GM19025 (cell line): Measurements from ENCODE around the gene KCNK1.
"Not testable (repeated sequence)": the region's sequence is repeated elsewhere in the genome, so short reads cannot be mapped to it uniquely, and the experiment has no call there.

Source experiments
- ATAC-seq: cut with Tn5 transposase; IDR thresholded peaks from one replicate; pipeline ENCODE4 v1.9.1; 2021; ENCODE audit warnings: mild to moderate bottlenecking, low read depth, moderate library complexity; ENCODE audit not compliant: unreplicated experiment

The KCNK1 gene

DNA sequence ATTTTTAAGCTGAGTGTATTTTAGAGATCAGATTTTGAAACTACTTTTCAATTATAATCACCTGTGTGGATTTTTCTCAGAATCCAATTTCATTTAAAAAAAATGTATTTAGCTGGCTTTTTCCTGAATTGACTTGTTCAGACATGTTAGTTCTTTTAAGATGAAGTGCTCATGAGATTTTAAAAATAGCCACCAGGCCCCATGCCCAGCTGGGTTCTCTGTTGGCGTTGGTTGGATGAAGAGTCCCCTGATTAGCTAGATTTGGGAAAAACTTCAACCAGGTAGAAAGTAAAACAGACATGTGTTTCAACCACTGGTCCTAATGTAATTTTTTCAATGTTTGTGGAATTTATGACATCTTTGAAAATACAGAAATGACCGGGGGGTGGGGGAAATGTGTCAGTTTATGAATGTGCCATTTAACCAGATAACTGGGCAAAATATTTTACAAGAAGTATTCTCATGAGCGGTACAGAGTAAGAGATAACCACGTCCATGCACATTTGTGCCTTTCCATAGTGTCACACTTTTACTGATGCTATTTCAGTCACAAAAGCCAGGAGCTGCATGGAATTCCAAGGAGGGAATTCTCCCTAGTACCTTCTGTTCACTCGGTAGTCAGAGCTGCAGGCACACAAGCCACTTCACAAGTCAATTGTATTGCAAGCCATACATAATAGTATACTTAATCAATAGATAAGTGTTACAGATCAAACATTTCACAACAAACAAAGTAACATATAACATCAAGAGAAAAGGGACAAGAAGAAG lies 51.1 kb downstream of the KCNK1 start:
- no peak for ATAC-seq

DNA sequence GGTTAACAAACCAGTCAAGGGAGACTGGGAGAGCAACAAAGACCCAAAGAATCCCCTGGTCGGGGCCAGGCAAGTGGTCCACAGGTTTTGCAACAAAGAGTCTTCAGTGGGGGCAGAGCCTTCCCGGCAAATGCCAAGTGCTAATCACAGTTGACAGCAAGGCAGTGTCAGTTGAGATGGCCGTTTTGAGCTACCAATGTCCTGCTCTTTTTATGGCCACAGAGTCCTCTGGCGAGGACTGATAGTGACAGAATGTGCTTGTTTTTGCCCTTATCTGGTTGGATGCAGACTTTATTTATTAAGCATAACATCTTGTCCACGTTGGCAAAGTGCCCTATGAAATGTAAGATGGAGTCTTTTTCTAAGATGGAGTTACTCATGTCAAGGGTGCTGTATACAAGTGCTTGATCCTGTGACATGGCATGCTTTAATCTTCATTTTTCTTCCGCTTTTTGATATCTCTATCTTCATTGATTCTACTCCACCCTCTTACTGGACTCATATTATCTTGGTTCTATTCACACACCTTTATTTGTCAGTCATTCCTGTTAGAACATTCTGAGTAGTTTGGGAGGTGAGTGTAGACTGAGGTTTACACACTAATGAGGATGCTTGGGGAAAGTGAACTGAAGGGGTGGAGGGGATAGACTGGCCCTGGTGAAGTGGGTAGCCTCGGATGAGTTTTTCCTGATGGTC lies 51.8 kb downstream of the KCNK1 start:
- no peak for ATAC-seq

DNA sequence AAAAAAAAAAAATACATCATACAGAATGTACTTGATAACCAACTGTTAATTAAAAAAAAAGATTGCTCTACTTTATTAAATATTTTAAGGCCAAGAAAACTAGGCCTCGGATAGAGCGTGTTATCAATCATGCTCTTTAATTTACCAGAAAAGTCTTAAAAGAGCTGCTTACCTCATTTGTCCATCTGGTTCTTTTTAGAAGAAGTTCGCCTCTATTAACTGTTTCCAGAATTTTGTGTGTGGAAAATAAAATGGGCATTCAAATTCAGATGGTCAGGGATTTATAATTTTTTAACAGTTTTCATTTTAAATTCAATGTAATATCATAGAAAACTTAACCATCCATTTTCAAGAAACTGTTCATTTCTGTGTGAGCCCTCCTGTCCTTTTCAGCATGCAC lies 53.8 kb downstream of the KCNK1 start:
- no peak for ATAC-seq

DNA sequence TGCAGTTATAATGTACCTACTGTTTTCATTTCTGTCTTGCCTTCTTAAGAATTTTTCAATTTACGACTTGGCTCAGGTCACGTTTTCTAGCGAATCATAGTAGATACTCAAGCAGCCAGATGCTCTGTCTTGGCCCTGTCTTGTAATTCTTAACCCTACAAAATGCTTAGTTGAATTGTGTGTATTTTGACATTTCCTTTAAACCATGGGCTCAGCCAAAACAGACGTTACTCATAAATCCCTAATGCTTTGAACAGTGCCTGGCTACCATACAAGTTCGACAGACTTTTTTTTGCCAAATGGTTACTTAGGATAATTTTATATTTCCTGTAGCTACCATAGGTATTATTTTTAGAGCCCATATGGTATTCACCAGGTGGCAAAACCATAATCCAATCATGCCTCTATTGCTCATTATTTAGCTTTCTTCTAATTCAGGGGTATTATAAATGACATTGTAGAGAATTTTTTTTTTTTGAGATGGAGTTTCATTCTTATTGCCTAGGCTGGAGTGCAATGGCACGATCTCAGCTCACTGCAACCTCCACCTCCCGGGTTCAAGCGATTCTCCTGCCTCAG lies 54.3 kb downstream of the KCNK1 start:
- ATAC-seq = no peak

DNA sequence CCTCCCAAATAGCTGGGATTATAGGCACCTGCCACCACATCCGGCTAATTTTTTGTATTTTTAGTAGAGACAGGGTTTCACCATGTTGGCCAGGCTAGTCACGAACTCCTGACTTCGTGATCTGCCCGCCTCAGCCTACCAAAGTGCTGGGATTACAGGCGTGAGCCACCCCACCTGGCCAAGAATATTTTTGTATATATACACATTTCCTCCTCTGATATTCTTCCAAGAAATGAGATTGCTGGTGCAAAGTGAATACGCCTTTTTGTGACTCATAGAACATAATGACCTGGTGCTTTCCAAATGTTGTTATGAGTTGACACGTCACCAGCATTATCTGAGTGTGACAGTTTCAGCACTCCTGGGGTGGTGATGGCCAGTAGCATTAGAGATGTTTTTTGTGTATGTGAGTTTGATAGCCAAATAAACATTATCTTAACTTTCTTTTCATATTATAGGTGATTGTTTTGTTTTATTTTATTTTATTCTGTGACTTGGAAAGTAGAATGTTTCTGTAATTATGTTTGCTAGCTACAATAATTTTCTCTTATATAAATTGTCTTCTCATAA lies 54.9 kb downstream of the KCNK1 start:
- ATAC-seq = peak; percentile 37

DNA sequence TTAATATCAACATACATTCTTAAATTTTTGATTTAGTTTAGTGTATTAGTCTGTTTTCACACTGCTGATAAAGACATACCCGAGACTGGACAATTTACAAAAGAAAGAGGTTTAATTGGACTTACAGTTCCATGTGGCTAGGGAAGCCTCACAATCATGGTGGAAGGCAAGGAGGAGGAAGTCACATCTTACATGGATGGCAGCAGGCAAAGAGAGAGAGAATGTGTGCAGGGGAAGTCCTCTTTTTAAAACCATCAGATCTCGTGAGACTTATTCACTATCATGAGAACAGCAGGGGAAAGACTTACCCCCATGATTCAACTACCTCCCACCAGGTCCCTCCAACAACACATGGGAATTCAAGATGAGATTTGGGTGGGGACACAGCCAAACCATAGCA lies 56.5 kb downstream of the KCNK1 start:
- ATAC-seq = not testable (repeated sequence)

DNA sequence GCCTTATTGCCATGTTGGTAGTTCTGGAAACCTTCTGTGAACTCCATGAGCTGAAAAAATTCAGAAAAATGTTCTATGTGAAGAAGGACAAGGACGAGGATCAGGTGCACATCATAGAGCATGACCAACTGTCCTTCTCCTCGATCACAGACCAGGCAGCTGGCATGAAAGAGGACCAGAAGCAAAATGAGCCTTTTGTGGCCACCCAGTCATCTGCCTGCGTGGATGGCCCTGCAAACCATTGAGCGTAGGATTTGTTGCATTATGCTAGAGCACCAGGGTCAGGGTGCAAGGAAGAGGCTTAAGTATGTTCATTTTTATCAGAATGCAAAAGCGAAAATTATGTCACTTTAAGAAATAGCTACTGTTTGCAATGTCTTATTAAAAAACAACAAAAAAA lies 57.4 kb downstream of the KCNK1 start:
- no peak for ATAC-seq

DNA sequence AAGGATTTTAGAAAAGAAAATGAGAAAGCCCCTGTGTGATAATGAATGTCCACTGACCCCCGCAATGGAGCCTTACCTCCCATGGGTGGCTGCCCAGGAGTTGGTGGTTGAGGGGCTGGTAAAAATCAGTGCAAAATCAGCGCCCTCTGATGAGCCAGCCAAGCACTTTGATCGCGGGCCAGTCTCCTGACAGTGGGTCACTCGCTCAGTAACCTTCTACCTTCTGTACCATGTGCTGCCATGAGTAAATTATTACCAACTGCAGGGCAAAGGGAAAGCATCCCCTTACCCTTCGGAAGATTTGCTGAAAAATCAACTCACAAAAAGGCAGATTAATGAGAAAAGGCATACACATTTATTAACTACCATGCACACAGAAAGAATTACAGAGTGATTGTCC lies 58.8 kb downstream of the KCNK1 start:
- no peak for ATAC-seq

DNA sequence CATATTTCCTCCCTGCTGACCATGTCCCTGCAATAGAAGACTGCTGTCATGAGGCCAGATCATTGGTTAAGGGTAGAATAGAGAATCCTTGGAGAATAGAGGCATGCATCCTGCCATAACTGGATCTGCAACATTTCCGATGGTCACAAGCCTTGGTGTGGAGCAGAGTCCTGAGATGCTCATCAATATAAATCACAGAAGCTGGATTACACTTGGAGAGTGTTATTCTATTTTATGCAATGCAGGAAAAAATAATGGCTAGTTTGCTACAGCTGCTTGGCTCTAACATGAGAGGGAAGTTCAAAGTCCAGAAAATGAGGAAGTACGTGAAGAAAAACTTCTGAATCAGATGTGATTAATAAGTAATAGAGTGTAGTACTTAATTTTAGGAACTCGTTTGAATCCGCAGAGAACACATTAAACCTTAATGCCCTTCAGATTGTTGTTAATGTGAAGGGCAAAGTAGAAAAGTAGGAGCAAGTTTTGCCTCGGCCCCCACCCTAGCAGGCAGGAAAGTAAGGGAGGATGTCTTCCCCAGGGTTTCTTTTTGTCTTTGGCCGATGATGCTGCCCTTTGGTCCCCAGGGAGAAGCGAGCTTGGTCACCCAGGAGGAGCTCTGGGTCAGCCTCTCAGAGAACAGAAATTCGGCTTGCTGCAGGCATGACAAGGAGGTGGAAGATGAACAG lies 59.5 kb downstream of the KCNK1 start:
- ATAC-seq = peak; percentile 37

DNA sequence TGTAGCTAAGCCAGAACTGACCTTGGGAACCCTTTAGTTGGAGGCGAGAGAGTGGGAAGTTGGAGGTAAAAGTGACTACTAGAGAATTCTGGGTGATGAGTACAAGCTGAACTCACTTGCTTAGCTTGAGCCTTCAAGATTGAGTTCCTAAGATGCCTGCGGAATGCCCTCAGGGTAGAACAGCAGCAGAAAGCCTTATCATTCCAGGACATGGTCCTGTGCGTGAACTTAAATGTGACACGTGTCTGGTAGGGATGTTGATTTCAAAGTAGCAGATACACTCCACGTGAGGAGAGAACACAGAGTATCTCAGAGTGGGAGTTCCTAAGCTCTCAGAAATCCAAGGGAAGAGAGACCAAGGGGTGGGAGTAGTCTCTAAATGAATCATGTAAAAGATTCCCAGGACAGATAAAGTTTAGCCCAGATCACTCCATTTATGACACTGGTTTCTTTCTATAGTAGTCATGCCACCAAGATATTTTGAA lies 60.1 kb downstream of the KCNK1 start:
- ATAC-seq = no peak

DNA sequence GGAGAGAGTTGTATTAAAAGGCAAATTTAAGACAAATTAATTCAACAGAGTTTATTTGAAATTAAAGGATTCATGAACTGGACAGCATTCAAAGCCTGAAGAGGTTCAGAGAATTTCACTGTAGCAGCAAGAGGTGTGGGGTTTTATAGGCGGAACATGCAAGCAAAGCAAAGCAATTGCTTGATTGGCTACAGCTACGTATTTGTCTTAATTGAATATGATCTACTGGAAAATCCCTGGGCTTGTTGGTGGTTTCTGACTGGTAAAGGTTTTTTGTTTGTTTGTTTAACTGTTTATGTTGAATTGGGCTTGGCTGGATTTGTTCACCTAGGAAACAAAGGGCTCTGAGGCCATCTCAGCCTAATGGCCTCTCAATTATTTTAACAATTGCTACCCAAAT lies 61.5 kb downstream of the KCNK1 start:
- ATAC-seq = peak; percentile 1

DNA sequence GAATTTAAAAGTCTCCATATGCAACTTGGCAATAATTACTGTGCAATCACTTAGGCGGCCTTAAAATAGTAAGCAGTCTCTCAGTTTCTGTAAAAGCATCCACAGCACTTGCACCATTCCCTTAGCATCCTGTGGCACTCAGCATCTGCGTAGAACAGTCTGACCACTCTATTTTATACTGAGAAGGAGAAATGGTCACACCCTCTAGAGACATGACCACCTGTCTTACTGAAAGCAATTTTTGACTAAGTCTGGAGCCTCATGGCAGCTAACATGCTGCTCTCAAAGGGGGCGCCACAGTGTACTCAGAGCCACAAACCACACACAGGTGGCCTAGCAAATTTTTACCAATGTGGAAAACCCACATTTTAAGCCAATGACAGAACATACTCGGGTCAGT lies 62.0 kb downstream of the KCNK1 start:
- ATAC-seq = peak; percentile 82

DNA sequence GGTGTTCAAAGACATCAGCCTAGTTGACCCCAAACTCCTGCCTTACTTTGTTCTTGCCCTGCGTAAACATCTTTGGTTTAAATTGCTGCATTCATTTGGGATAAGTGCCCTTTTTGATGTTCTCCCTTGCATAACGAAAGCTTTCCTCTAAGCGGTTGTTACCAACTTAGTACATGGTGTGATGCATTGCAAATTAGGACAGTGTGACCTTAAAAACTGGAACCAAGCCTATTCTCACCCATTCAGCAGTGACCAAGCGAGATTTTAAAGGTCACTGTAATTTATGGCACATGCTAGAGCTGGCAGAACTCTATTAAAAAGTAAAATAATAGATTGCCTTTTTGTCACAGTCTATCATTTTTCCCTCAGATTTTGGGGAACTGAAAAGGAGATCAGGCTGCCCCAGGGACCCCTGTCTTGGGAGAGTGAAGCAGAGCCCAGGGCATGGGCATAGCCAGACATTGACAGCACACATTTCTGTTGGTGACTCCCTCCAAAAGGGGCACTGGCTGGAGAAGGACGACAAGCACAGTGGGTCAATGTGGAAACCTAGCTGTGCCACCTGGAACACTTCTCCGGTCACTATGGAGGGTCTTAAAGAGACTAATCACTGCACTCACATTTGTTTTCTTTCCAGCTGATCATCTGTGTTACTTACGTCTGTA lies 63.9 kb downstream of the KCNK1 start:
- ATAC-seq = no peak

DNA sequence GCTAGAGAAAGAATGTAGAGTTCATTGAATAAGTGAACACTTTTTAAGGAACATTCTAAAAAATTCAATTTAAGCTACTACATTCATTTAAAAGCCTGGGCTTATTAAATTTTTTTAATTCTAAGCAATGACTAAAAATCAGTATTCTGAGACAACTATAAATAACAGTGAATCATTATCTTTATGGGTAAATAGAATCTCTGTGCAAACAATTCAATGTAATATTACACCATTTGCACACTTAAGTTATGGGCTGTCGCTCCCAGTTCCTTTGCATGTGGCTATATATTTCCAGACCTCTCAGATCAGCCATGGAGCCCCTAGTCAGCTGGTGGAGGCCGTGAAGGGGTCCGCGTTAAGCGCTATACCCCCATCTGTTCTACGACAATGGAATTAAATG lies 65.1 kb downstream of the KCNK1 start:
- ATAC-seq = no peak

DNA sequence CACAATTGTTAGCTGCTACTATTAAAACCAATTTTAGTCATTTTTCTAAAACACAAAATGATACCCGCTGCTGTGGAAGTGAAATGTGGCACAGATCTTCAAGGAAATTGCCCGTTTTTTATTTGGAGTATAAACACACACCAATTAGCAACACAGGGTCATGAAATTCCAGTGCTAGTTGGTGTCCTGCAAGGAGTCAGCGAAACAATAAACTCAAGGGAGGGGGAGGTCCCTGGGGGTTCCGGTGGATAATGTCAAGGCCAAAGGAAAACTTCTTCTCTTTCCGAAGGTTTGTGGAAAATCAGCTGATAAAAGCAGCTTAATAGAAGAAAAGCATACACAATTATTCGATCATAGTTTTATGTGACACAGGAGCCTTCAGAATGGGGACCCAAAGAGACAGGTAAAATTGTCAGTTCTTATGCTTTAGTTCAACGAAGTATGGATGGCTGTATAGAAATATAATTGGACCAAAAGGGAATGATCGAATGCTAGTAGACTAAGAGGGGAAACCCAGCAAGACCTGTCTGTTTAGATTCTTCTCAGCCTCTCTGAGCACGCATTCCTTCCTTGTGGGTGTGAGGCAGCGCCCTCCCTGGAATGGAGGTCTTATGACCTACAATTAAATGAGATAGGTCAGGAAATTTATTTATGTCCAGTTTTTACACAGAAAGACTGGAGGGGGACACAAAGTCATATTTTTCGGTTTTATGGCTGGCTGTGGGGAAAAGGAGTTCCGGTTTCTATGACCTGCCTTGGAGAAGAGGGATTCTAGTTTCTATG lies 65.9 kb downstream of the KCNK1 start:
- no peak for ATAC-seq

DNA sequence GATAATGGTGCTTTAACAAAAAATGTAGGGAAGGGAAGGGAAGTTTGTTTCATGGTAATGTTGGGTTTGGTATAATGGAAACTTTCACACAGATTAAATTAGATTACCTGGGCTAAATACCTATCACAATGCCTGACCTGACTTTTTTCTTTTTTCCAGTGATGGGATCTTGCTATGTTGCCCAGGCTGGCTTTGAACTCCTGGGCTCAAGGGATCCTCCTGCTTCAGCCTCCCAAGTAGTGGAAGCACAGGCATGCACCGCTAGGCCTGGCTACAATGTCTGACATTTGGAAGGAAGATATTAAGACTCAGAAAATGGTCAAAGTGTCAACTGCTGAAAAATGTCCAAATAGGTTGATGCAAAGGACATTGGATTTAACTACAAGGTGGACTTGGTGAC lies 67.4 kb downstream of the KCNK1 start:
- ATAC-seq = no peak

DNA sequence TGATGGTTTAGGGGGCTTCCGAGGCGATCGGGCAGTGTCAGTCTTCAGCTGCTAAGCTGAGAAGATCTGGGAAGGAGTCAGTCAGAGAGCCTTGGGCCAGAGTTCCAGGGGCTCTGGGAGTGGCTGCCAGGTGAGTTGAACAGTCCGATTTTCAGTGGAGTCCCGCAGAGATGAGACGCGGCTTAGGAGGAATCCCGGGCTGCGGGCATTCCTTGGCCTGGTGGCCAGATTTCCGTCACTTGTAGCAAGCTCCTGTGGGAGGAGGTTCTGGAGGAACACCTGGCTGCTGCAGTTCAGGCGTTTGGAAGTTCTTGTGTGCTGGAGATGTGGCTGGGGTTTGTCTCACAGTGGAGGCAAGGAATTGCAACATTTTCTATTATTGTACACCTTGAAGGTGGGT lies 72.7 kb downstream of the KCNK1 start:
- ATAC-seq = not testable (repeated sequence)

DNA sequence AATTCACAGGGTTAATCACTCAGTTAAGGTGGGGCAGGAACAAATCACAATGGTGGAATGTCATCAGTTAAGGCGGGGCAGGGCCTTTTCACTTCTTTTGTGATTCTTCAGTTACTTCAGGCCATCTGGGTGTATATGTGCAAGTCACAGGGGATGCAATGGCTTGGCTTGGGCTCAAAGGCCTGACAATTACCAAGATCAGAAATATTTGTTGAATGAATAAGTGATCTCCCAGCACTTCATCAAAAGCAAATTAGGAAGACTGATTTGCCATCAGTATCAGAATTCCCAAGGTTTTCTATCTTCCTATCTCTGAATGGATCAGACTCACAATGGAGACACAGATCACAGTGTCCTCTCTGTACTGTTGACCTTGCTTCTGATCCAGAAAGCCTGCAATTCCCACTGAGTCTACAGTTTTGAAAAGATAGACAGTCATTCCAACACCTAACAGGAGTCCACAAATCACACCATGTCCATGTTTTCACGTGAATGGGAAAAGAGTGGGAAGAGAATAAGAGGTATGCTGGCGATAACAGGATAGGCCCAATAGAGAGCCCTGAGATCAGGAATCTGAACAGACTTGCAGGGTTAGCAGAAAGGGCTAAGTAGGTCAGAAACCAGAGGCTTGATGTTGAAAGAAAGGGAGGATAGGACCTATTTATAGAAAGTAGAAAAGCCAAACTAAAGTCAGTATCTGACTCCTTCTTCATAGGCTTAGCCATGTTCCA lies 75.3 kb downstream of the KCNK1 start:
- no peak for ATAC-seq

DNA sequence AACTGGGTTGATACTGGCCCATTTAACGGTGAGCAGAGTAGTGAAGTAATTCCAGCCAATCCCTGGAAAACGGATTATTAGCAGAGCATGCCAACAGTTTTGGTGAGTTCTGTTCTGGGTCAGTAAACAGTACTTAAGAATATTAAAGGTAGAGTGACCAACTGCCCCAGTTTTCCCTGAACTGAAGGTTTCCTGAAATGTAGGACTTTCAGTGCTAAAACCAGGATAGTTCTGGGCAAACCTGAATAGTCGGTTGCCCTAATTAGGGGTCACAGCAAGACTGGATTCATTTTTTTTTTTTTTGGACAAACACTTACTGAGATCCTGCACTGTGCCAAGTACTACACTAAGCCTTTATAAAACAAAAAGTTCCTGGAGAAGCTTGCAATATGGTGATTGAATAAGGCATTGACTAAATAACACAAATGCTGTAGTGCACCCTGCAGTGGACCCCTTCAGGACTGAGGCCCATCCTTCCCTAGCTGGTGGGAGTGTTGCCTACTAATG lies 75.9 kb downstream of the KCNK1 start:
- ATAC-seq = no peak
